Ammon's horn (tissue), 1 donor: ENCODE measurements around the gene NIN.
A peak's percentile ranks its signal among the peaks of the same experiment; 100 is the strongest.

Source experiments
- DNase-seq: peaks from one replicate; pipeline ENCODE4 v3.0.0-alpha.2; 2016; ENCODE audit warnings: low spot score

NIN gene

GRCh38 chr14:50763382-50764007, 67.5 kb downstream of the NIN start:
- DNase-seq: no peak

GRCh38 chr14:50762931-50763300, 68.0 kb downstream of the NIN start:
- DNase-seq: no peak

GRCh38 chr14:50762001-50762930, 68.7 kb downstream of the NIN start:
- DNase-seq: peak; percentile 50

- no peak for DNase-seq
These were observed 71.0 kb downstream of the NIN start for GRCh38 chr14:50759800-50760543.

- DNase-seq: no peak
These were observed 72.0 kb downstream of the NIN start for GRCh38 chr14:50758945-50759344.

GRCh38 chr14:50758305-50758704, 72.7 kb downstream of the NIN start:
- no peak for DNase-seq

- no peak for DNase-seq
These were observed 73.3 kb downstream of the NIN start for GRCh38 chr14:50757702-50758101.

- no peak for DNase-seq
These were observed 74.7 kb downstream of the NIN start for GRCh38 chr14:50756300-50756699.

- no peak for DNase-seq
These were observed 80.6 kb downstream of the NIN start for GRCh38 chr14:50750323-50750722.

GRCh38 chr14:50745401-50746058, 85.4 kb downstream of the NIN start:
- DNase-seq: no peak

- no peak for DNase-seq
These were observed 86.7 kb downstream of the NIN start for GRCh38 chr14:50744231-50744630.

GRCh38 chr14:50741567-50741966, 89.4 kb downstream of the NIN start:
- no peak for DNase-seq

GRCh38 chr14:50740856-50741255, 90.1 kb downstream of the NIN start:
- no peak for DNase-seq

GRCh38 chr14:50739186-50739585, 91.8 kb downstream of the NIN start:
- no peak for DNase-seq

GRCh38 chr14:50736932-50737419, 94.0 kb downstream of the NIN start:
- no peak for DNase-seq

- no peak for DNase-seq
These were observed 95.8 kb downstream of the NIN start for GRCh38 chr14:50734950-50735695.

GRCh38 chr14:50733494-50733893, 97.5 kb downstream of the NIN start:
- no peak for DNase-seq

- DNase-seq: peak; percentile 33
These were observed 102.1 kb downstream of the NIN start for GRCh38 chr14:50728836-50729235.

GRCh38 chr14:50726372-50727107, 104.4 kb downstream of the NIN start:
- no peak for DNase-seq

GRCh38 chr14:50725761-50726160, 105.2 kb downstream of the NIN start:
- no peak for DNase-seq
